Endothelial cell of umbilical vein (primary cell): ENCODE results near the gene SLC39A13. TPM values are rescaled to one million over a fixed set of nuclear protein-coding genes. Genes with fewer than 3 reads are reported as not detected.

ENCODE experiments used
- BruUV-seq: library from RNA; stranded (reverse); fragments of 400-500 nt; replicated peaks from 2 replicates; lab custom pipeline; 2021; lab: Mats Ljungman, UMichigan
- CTCF ChIA-PET: fragments of 300-600, 350-600 bp; sonication (Branson Sonifier 250); formaldehyde crosslinking; loops from one replicate; lab custom pipeline; 2021; ENCODE audit warnings: antibody characterized with exemption, inconsistent platforms; lab: Charles Lee
- POLR2A ChIA-PET: fragments of 300-600, 350-600 bp; sonication (Branson Sonifier 250); formaldehyde crosslinking; loops from one replicate; lab custom pipeline; 2021; ENCODE audit warnings: antibody characterized with exemption, inconsistent platforms; lab: Charles Lee
- DNase-seq: peaks from one replicate; pipeline ENCODE4 v3.0.0-alpha.2; 2011; ENCODE audit warnings: low read depth, low spot score
- FAIRE-seq: peaks from 2 replicates; lab custom pipeline; 2011; peaks lifted over from hg19 to GRCh38; lab: Jason Lieb, UNC
- H2AFZ ChIP-seq: 2 replicates; pipeline ENCODE4 v1.6.0; 2012; ENCODE audit warnings: low read depth, low read length, control low read depth, inconsistent platforms
- H3K27ac ChIP-seq: 2 replicates; pipeline ENCODE4 v1.5.1; 2011; ENCODE audit warnings: low read depth, mild to moderate bottlenecking, control low read depth, low read length, moderate library complexity; ENCODE audit not compliant: insufficient read depth
- H3K27me3 ChIP-seq, 2 experiments: 2 replicates each; pipeline versions ENCODE4 v1.6.0 to v1.6.1; 2011; ENCODE audit warnings: low read length in 2 of 2, mixed read lengths in 1 of 2; ENCODE audit not compliant: control insufficient read depth in 2 of 2, insufficient read depth in 2 of 2
- H3K36me3 ChIP-seq, 2 experiments: 2 replicates in 1 of 2; 3 replicates in 1 of 2; pipeline ENCODE4 v1.5.1; 2011; ENCODE audit warnings: low read length in 2 of 2, mild to moderate bottlenecking in 1 of 2, moderate library complexity in 1 of 2; ENCODE audit not compliant: control insufficient read depth in 2 of 2, insufficient read depth in 2 of 2; ENCODE audit errors: extremely low read depth in 1 of 2
- H3K4me1 ChIP-seq: 3 replicates; pipeline ENCODE4 v1.5.1; 2011; ENCODE audit warnings: mild to moderate bottlenecking, low read length; ENCODE audit not compliant: control insufficient read depth, insufficient read depth; ENCODE audit errors: extremely low read depth
- H3K4me2 ChIP-seq: 2 replicates; pipeline ENCODE4 v1.6.1; 2011; ENCODE audit warnings: low read length, control low read depth, mixed read lengths; ENCODE audit not compliant: insufficient read depth
- H3K4me3 ChIP-seq, 3 experiments: fragments of 200-600 bp in 1 of 3; sonication (generic), shearing (Covaris generic) in 1 of 3; replicated peaks in 1 of 3; 2 replicates each; pipeline ENCODE4 v1.5.1; 2011 to 2016; ENCODE audit warnings: control low read depth in 3 of 3, low read length in 3 of 3, mild to moderate bottlenecking in 2 of 3, inconsistent platforms in 1 of 3, low read depth in 1 of 3, moderate library complexity in 1 of 3; ENCODE audit not compliant: insufficient read depth in 1 of 3
- H3K79me2 ChIP-seq: 2 replicates; pipeline ENCODE4 v1.6.0; 2012; ENCODE audit warnings: low read length, inconsistent platforms; ENCODE audit not compliant: control insufficient read depth, insufficient read depth
- H3K9ac ChIP-seq: replicated peaks from 2 replicates; pipeline ENCODE3; 2011; ENCODE audit warnings: low read length, control low read depth; ENCODE audit not compliant: insufficient read depth; ENCODE audit errors: extremely low read depth
- H3K9me1 ChIP-seq: replicated peaks from 3 replicates; pipeline ENCODE4 v1.6.0; 2011; ENCODE audit warnings: mild to moderate bottlenecking, low read length; ENCODE audit not compliant: control insufficient read depth, insufficient read depth; ENCODE audit errors: extremely low read depth
- H3K9me3 ChIP-seq: replicated peaks from 2 replicates; pipeline ENCODE4 v1.5.1; 2012; ENCODE audit warnings: low read length, inconsistent platforms; ENCODE audit not compliant: control insufficient read depth, insufficient read depth
- H4K20me1 ChIP-seq: replicated peaks from 2 replicates; pipeline ENCODE3; 2011; ENCODE audit warnings: mild to moderate bottlenecking, low read length; ENCODE audit not compliant: control insufficient read depth, insufficient read depth; ENCODE audit errors: extremely low read depth
- CTCF ChIP-seq, 2 donors: IDR thresholded peaks; 1 replicate in 1 of 2; 2 replicates in 1 of 2; pipeline ENCODE4 v1.5.1; 2011; ENCODE audit warnings: low read length in 2 of 2, mild to moderate bottlenecking in 2 of 2, moderate library complexity in 2 of 2, control low read depth in 1 of 2, inconsistent platforms in 1 of 2, low read depth in 1 of 2; ENCODE audit not compliant: insufficient read depth in 1 of 2; ENCODE audit errors: extremely low read depth in 1 of 2
- EZH2 ChIP-seq: IDR thresholded peaks from 2 replicates; pipeline ENCODE4 v1.6.1; 2012; ENCODE audit warnings: borderline replicate concordance, low read depth, mild to moderate bottlenecking, moderate library complexity, low read length, inconsistent platforms; ENCODE audit not compliant: severe bottlenecking
- FOS ChIP-seq: IDR thresholded peaks from 2 replicates; pipeline ENCODE4 v1.6.1; 2011; ENCODE audit warnings: mild to moderate bottlenecking, low read length, moderate library complexity, borderline replicate concordance; ENCODE audit not compliant: insufficient read depth
- GATA2 ChIP-seq: IDR thresholded peaks from 2 replicates; pipeline ENCODE4 v1.7.0; 2011; ENCODE audit warnings: low read depth, mild to moderate bottlenecking, moderate library complexity, mixed read lengths, low read length; ENCODE audit not compliant: insufficient read length, insufficient read depth
- JUN ChIP-seq: IDR thresholded peaks from 2 replicates; pipeline ENCODE4 v1.6.1; 2011; ENCODE audit warnings: borderline replicate concordance, low read depth; ENCODE audit not compliant: insufficient read length, insufficient read depth
- MAX ChIP-seq: IDR thresholded peaks from 2 replicates; pipeline ENCODE4 v1.6.1; 2011; ENCODE audit not compliant: insufficient read depth, insufficient read length
- MYC ChIP-seq: IDR thresholded peaks from one replicate; pipeline ENCODE4 v1.6.1; 2011; ENCODE audit warnings: mild to moderate bottlenecking, low read depth, low read length
- POLR2A ChIP-seq: IDR thresholded peaks from 2 replicates; pipeline ENCODE4 v1.6.1; 2012; ENCODE audit warnings: low read depth, mild to moderate bottlenecking, control low read depth, low read length
- POLR2AphosphoS5 ChIP-seq: IDR thresholded peaks from 2 replicates; pipeline ENCODE4 v1.6.1; 2012; ENCODE audit warnings: low read depth, mild to moderate bottlenecking, control low read depth, low read length, moderate library complexity; ENCODE audit not compliant: insufficient read depth
- dilution Hi-C: fragments of 300-500 bp; cut with MboI; formaldehyde crosslinking; loops from one replicate; pipeline ENCODE4 v1.15.0; 2019; ENCODE audit warnings: low sequenced_read_pairs; ENCODE audit not compliant: extremely low pct_ligation_motif_present
- intact Hi-C: fragments of 100-400 bp; cut with micrococcal nuclease; formaldehyde crosslinking; loops from one replicate; pipeline ENCODE4 v1.10.0; 2022
- polyA plus RNA-seq, 4 experiments: library from polyadenylated mRNA; depleted of rRNA in 3 of 4; stranded (reverse) in 3 of 4; unstranded in 1 of 4; fragments of >200 nt; gene quantifications; 2 replicates each; pipeline versions ENCODE4 v1.2.1 to v1.2.3, GENCODE V29; 2011 to 2012; ENCODE audit warnings: missing spikeins in 1 of 4
- total RNA-seq: library from RNA; stranded (reverse); gene quantifications from 2 replicates; pipeline ENCODE4 v1.2.3, GENCODE V29; 2021

The SLC39A13 gene
- total and polyA plus RNA-seq, 2 donors (not counting 3 experiments of a cell fraction or from before 2014, with no cell fraction given): 91.9 to 94.3 TPM

- no peaks in the 10 kb centered on the region for H3K79me2 ChIP-seq
- no TSS peak for BruUV-seq
- H3K27ac ChIP-seq: no peak overlapping the region
- H3K36me3 ChIP-seq: no peaks in the 10 kb centered on the region
- H3K4me1 ChIP-seq: peaks cover 10% of the 10 kb centered on the region
- H3K4me2 ChIP-seq: no peak overlapping the region
- H3K27me3 ChIP-seq: no peaks in the 10 kb centered on the region
- no peak for TF ChIP-seq MAX
- TF ChIP-seq MYC: no peak
- TF ChIP-seq GATA2: no peak
- TF ChIP-seq EZH2: no peak
- TF ChIP-seq POLR2AphosphoS5: no peak
- no peak for TF ChIP-seq FOS
- no peak for TF ChIP-seq CTCF (IDR thresholded peaks at IDR 0.05; ENCODE audit: extremely low read depth in 1 of 2, insufficient read depth in 1 of 2, low read depth in 1 of 2, low read length in 2 of 2)
- TF ChIP-seq JUN: no peak
- no peak for TF ChIP-seq POLR2A
- ChIA-PET POLR2A (no interaction called here), CTCF (interaction anchor here (1.0 to 5.5 kb wide), 4 partner anchors 16 to 21 kb away, joined by 3 to 76 read pairs (median 14); no protein-coding TSS in a partner anchor)
- no peaks in the 10 kb centered on the region for H3K9me1 ChIP-seq
- DNase-seq (no peak), FAIRE-seq (no peak)
- H3K9me3 ChIP-seq: no peaks in the 10 kb centered on the region
- dilution Hi-C loops (no loop called here), intact Hi-C loops (no loop called here)
- no peak overlapping the region for H3K4me3 ChIP-seq
- H2AFZ ChIP-seq: no peak overlapping the region
- no peaks in the 10 kb centered on the region for H4K20me1 ChIP-seq
- no peak overlapping the region for H3K9ac ChIP-seq
Measured at GRCh38 chr11:47389577-47390421, 18.6 kb upstream of the SLC39A13 start.
